ENCODE results near the gene SNN. TPM values are rescaled to one million over a fixed set of nuclear protein-coding genes. Genes with fewer than 3 reads are reported as not detected.

The SNN gene
- total and polyA plus RNA-seq, 2 donors = 21.6 to 29.2 TPM

DNA sequence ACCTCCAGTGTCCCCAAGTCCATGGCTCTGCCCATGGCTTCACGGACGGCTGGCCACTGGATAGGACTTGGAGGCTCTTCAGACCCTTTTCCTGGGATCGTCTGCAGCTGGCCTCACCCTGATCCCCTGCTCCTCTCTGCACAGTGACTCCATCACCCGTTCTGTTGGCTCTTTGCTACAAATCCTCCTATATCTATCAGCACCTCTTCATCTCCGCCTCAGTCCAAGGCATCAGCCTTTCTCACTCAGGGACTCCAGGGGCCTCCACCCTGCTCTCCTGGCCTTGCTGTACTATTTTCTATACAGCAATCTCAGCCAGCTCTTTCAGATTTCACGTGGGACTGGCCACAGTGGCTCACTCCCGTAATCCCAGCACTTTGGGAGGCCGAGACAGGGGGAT is 10.7 kb upstream of the SNN start:
- H3K27ac ChIP-seq (ENCODE audit: low read depth in 1 of 2, low read length in 1 of 2) = no peak overlapping the region
- H3K4me1 ChIP-seq (ENCODE audit: control insufficient read depth in 2 of 2, insufficient read depth in 2 of 2, low read length in 2 of 2) = peaks cover 7 to 30% of the 10 kb centered on the region in 2 donors
- H3K36me3 ChIP-seq (ENCODE audit: control insufficient read depth in 2 of 2, insufficient read depth in 2 of 2, low read length in 1 of 2) = no peaks in the 10 kb centered on the region
- H3K9me3 ChIP-seq (ENCODE audit: control insufficient read depth in 2 of 2, insufficient read depth in 1 of 2, low read length in 1 of 2) = no peaks in the 10 kb centered on the region
- WGBS = 97% methylated on average over 8 of the region's 8 CpGs
- H3K27me3 ChIP-seq (ENCODE audit: control insufficient read depth in 2 of 2, insufficient read depth in 1 of 2, low read length in 1 of 2) = no peaks in the 10 kb centered on the region
- H3K4me3 ChIP-seq (ENCODE audit: low read length in 2 of 2) = no peak overlapping the region
- DNase-seq (ENCODE audit: low read depth in 6 of 9, low spot score in 9 of 9) = no peak

DNA sequence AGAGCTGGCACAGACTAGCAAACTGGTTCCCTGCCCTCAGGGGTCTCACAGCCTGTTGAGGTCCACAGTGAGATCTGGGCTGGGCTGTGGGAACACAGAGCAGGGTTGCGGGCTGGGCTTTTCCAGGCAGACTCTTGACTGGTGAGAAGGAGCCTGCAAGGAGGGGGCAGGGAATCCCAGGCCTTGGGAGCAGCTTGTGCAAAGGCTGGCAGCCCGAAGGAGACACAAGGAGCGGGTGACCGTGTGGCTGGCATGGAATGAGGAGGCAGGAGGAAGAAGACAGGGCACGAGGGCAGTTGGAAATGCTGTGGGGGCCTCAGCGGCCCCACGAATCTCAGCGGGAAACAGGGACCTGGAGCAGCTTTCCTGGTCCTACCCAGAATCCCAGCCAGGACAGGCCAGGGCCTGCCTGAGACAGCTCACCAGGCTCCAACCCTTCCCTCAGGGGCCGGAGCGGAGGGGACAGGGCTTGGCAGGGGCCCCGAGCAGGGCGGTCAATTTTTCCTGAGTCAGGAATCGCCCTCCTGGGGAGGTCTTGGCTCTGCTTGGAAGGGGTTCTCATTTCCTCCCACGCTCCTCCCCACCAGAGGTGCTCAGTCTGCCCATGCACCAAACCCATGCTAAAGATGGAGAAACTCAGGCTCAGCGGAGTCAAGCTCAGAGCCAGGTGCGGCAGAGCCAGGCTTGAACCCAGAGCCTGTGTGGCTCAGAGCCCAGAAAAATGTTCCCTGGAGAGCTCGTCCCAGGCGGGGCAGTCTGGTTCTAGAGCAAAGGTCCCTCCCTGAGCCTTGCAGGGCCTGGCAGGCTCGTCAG is 9.2 kb upstream of the SNN start:
- H3K36me3 ChIP-seq (ENCODE audit: control insufficient read depth in 2 of 2, insufficient read depth in 2 of 2, low read length in 1 of 2) = no peaks in the 10 kb centered on the region
- DNase-seq (ENCODE audit: low read depth in 6 of 9, low spot score in 9 of 9) = no peak
- H3K27me3 ChIP-seq (ENCODE audit: control insufficient read depth in 2 of 2, insufficient read depth in 1 of 2, low read length in 1 of 2) = no peaks in the 10 kb centered on the region
- H3K4me3 ChIP-seq (ENCODE audit: low read length in 2 of 2) = no peak overlapping the region
- H3K9me3 ChIP-seq (ENCODE audit: control insufficient read depth in 2 of 2, insufficient read depth in 1 of 2, low read length in 1 of 2) = no peaks in the 10 kb centered on the region
- peak overlapping the region; percentile 10 to 60 for H3K27ac ChIP-seq (ENCODE audit: low read depth in 1 of 2, low read length in 1 of 2)
- peaks cover 13 to 39% of the 10 kb centered on the region in 2 donors for H3K4me1 ChIP-seq (ENCODE audit: control insufficient read depth in 2 of 2, insufficient read depth in 2 of 2, low read length in 2 of 2)
- WGBS = 94% methylated on average over 19 of the region's 19 CpGs

DNA sequence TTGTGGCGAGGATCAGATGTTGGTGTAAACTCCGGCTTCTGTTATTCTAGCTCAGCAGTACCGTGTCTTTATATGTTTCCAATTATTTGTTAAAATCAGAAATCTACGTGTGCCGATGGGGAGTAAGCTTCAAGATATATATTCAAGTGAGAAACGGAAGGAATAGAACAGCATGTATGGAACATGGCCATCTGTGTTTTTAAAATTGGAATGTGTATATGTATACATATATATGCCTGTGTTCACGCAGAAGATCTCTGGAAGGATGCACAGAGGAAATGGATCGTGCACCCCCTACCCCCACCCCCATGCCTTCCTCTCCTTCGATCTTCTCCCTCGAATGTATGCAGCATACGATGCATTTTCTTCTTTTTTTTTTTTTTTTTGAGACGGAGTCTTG is 7.7 kb upstream of the SNN start:
- Histone ChIP-seq H3K27ac (ENCODE audit: low read depth in 1 of 2, low read length in 1 of 2) (no peak overlapping the region), H3K4me3 (ENCODE audit: low read length in 2 of 2) (no peak overlapping the region), H3K36me3 (ENCODE audit: control insufficient read depth in 2 of 2, insufficient read depth in 2 of 2, low read length in 1 of 2) (no peaks in the 10 kb centered on the region), H3K4me1 (ENCODE audit: control insufficient read depth in 2 of 2, insufficient read depth in 2 of 2, low read length in 2 of 2) (peaks cover 20 to 46% of the 10 kb centered on the region in 2 donors), H3K9me3 (ENCODE audit: control insufficient read depth in 2 of 2, insufficient read depth in 1 of 2, low read length in 1 of 2) (no peaks in the 10 kb centered on the region), H3K27me3 (ENCODE audit: control insufficient read depth in 2 of 2, insufficient read depth in 1 of 2, low read length in 1 of 2) (no peaks in the 10 kb centered on the region)
- 64% methylated on average over 12 of the region's 12 CpGs for WGBS
- no peak for DNase-seq (ENCODE audit: low read depth in 6 of 9, low spot score in 9 of 9)

DNA sequence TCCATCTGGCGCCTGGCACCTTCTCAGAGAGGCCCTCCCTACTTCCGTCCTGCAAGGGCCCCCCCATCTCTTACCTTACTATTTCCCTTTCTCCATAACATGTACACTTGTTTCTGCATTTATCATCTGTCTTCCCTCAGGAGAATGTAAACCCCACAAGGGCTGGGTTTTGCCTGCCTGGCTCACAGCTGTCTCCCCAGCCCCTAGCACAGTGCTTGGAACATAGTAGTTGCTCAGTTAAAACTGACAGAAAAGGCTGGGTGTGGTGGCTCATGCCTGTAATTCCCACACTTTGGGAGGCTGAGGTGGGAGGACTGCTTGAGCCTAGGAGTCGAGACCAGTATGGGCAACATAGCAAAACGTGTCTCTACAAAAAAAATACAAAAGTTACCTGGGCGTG is 5.7 kb upstream of the SNN start:
- over 99% methylated on average over 5 of the region's 5 CpGs for WGBS
- no peaks in the 10 kb centered on the region for H3K9me3 ChIP-seq (ENCODE audit: control insufficient read depth in 2 of 2, insufficient read depth in 1 of 2, low read length in 1 of 2)
- no peak overlapping the region for H3K4me3 ChIP-seq (ENCODE audit: low read length in 2 of 2)
- no peaks in the 10 kb centered on the region for H3K27me3 ChIP-seq (ENCODE audit: control insufficient read depth in 2 of 2, insufficient read depth in 1 of 2, low read length in 1 of 2)
- DNase-seq (ENCODE audit: low read depth in 6 of 9, low spot score in 9 of 9) = no peak
- no peak overlapping the region for H3K27ac ChIP-seq (ENCODE audit: low read depth in 1 of 2, low read length in 1 of 2)
- peaks cover 37 to 66% of the 10 kb centered on the region in 2 donors for H3K4me1 ChIP-seq (ENCODE audit: control insufficient read depth in 2 of 2, insufficient read depth in 2 of 2, low read length in 2 of 2)
- no peaks in the 10 kb centered on the region for H3K36me3 ChIP-seq (ENCODE audit: control insufficient read depth in 2 of 2, insufficient read depth in 2 of 2, low read length in 1 of 2)

DNA sequence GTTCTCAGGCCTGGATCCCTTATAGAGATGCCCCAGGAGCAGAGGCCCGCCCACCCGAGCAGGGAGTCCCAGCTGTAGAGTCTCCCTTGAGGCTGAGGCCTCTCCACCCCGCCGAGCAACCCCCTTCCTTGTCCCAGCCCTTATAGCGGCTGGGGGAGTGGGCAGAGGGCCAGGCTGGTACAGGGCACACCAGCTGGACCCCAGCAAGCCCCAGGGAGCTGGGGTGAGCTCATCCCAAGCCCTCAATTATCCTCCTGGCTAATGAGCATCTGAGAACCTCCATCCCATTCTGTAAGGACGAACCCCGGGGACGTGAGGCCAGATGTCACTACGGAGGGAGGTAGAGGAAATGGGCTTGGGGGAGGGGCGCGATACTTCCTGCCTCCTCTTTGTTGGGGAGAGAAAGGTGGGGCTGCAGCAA is 3.2 kb upstream of the SNN start:
- Histone ChIP-seq H3K4me1 (ENCODE audit: control insufficient read depth in 2 of 2, insufficient read depth in 2 of 2, low read length in 2 of 2) (peaks cover 52 to 66% of the 10 kb centered on the region in 2 donors), H3K36me3 (ENCODE audit: control insufficient read depth in 2 of 2, insufficient read depth in 2 of 2, low read length in 1 of 2) (no peaks in the 10 kb centered on the region), H3K4me3 (ENCODE audit: low read length in 2 of 2) (peak overlapping the region; percentile 42), H3K9me3 (ENCODE audit: control insufficient read depth in 2 of 2, insufficient read depth in 1 of 2, low read length in 1 of 2) (no peaks in the 10 kb centered on the region), H3K27ac (ENCODE audit: low read depth in 1 of 2, low read length in 1 of 2) (peak overlapping the region; percentile 93 to 96), H3K27me3 (ENCODE audit: control insufficient read depth in 2 of 2, insufficient read depth in 1 of 2, low read length in 1 of 2) (no peaks in the 10 kb centered on the region)
- DNase-seq (ENCODE audit: low read depth in 6 of 9, low spot score in 9 of 9) = peak; percentile 73 to 95 (median 87)
- 15% methylated on average over 11 of the region's 11 CpGs for WGBS

DNA sequence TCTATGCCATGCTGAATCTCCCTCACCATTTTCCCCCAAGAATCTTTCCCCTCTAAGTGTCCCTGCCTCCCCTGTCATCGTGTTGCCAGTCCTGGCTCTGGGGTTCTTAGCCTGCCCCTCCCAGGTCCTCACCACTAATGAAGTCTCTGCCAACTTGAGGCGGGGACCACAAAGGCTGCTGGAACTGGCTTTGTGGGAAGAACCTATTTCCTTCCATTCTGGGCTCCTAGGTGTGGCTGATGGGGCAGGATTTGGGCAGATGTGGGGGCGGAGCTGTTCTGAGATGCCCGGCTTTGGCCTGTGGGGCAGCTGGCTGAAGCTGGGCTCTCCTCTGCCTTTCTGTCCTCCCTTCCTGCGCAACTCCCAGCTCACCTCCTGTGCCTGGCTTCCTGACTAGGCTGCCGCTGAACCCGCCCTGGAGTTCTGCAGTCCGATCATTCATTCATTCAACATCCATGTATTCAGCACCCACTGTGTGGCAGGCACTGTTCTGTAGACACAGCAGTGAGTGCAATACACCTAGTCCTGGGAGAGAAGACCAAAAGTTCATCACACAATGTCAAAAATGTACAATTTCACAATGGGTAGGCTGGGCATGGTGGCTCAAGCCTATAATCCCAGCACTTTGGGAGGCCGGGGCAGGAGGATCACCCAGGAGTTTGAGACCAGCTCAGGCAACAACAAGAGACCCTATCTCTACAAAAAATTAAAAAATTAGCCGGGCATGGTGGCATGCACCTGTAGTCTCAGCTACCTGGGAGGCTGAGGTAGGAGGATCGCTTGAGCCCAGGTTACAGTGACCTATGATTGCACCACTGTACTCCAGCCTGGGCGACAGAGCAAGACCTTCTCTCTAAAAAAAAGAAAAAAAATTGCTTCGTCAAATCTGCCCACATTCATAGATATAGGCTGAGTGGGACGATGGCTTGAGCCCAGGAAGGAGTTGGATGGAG is 1.9 kb upstream of the SNN start:
- no peak overlapping the region for H3K4me3 ChIP-seq (ENCODE audit: low read length in 2 of 2)
- peaks cover 63 to 75% of the 10 kb centered on the region in 2 donors for H3K4me1 ChIP-seq (ENCODE audit: control insufficient read depth in 2 of 2, insufficient read depth in 2 of 2, low read length in 2 of 2)
- H3K36me3 ChIP-seq (ENCODE audit: control insufficient read depth in 2 of 2, insufficient read depth in 2 of 2, low read length in 1 of 2) = peaks cover 0 to 3% of the 10 kb centered on the region in 2 donors
- H3K9me3 ChIP-seq (ENCODE audit: control insufficient read depth in 2 of 2, insufficient read depth in 1 of 2, low read length in 1 of 2) = peaks cover 0 to 7% of the 10 kb centered on the region in 2 donors
- peak overlapping the region; percentile 60 to 96 for H3K27ac ChIP-seq (ENCODE audit: low read depth in 1 of 2, low read length in 1 of 2)
- 75% methylated on average over 14 of the region's 14 CpGs for WGBS
- peak in 1 of 9 donors; percentile 25 for DNase-seq (ENCODE audit: low read depth in 6 of 9, low spot score in 9 of 9)
- H3K27me3 ChIP-seq (ENCODE audit: control insufficient read depth in 2 of 2, insufficient read depth in 1 of 2, low read length in 1 of 2) = no peaks in the 10 kb centered on the region

DNA sequence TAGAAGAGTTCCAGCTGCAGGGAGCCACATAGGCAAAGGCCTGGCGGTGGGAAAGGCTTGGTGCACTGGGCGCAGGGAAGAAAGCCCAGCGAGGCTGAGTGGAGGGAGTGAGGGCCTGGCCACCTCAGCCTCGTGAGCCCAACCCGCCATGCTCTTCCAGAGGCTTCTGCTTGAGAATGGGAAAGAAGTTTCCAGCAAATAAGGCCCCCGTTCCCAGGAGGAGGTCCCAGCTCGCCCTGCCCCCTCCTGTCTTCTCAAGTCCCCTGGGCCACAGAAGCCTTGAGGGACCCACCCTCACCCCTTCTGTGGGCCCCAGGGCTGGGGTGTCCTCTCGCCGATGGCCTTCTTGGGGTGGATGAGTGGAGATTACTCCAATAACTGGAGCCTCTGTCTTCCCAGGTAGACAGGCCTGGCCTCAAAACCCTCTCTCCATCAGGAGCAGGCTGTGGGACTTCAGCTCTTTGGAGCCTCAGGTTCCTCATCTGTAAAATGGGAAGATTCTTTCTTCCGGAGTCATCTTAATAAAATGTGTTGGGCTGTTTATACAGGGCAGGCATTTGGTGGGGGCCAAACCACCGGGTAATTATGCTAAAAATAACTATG is 933 bp upstream of the SNN start:
- peak overlapping the region; percentile 65 to 73 for H3K27ac ChIP-seq (ENCODE audit: low read depth in 1 of 2, low read length in 1 of 2)

DNA sequence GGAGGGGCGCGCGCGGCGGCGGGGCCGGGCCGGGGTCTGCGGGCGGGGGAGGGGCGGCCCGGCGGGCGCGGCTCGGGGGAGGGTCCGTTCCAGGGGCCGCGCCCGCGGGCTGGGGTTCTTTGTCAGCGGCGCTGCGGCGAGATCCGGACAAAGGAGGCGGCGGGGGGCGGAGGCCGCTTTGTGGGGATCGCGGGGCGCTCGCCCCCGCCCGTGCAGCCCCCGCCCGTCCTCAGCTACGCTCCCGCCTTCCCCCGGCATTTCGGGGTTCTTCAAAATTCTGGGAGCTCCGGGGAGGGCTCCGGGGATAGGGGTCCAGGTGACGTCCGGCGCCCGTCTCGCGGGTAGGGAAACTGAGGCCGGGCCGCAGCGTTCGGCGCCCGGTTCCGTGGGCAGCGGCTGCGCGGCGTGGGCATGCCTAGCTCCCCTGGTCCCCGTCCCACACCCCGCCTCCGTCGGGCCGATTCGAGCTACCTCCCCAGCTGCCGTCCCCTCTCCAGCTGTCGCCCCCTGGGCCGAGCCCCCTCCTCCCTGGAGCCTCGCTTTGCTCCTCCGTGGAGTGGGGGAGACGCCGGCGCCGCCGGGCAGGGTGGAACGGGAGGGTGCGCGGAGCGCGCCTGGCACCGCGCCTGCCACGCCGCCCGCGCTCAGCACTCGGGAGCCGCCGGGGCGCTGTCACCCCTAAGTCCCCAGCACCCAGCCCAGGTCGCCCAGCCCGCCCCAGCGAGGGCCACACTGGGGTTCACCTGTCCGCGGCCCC is 546 bp downstream of the SNN start:
- DNase-seq (ENCODE audit: low read depth in 6 of 9, low spot score in 9 of 9) = peak in 1 of 9 donors; percentile 39
- Histone ChIP-seq H3K27ac (ENCODE audit: low read depth in 1 of 2, low read length in 1 of 2) (peak overlapping the region in 1 of 2 donors; percentile 67), H3K9me3 (ENCODE audit: control insufficient read depth in 2 of 2, insufficient read depth in 1 of 2, low read length in 1 of 2) (peaks cover 0 to 7% of the 10 kb centered on the region in 2 donors), H3K4me3 (ENCODE audit: low read length in 2 of 2) (peak overlapping the region; percentile 63 to 89), H3K36me3 (ENCODE audit: control insufficient read depth in 2 of 2, insufficient read depth in 2 of 2, low read length in 1 of 2) (peaks cover 1 to 6% of the 10 kb centered on the region in 2 donors), H3K27me3 (ENCODE audit: control insufficient read depth in 2 of 2, insufficient read depth in 1 of 2, low read length in 1 of 2) (no peaks in the 10 kb centered on the region), H3K4me1 (ENCODE audit: control insufficient read depth in 2 of 2, insufficient read depth in 2 of 2, low read length in 2 of 2) (peaks cover 67 to 85% of the 10 kb centered on the region in 2 donors)
- 2% methylated on average over 97 of the region's 97 CpGs for WGBS

More for the DNA sequence above, 933 bp upstream of the SNN start:
- Histone ChIP-seq H3K27me3 (ENCODE audit: control insufficient read depth in 2 of 2, insufficient read depth in 1 of 2, low read length in 1 of 2) (no peaks in the 10 kb centered on the region), H3K36me3 (ENCODE audit: control insufficient read depth in 2 of 2, insufficient read depth in 2 of 2, low read length in 1 of 2) (peaks cover 0 to 3% of the 10 kb centered on the region in 2 donors), H3K4me3 (ENCODE audit: low read length in 2 of 2) (peak overlapping the region; percentile 55 to 89), H3K4me1 (ENCODE audit: control insufficient read depth in 2 of 2, insufficient read depth in 2 of 2, low read length in 2 of 2) (peaks cover 65 to 84% of the 10 kb centered on the region in 2 donors), H3K9me3 (ENCODE audit: control insufficient read depth in 2 of 2, insufficient read depth in 1 of 2, low read length in 1 of 2) (peaks cover 0 to 7% of the 10 kb centered on the region in 2 donors)
- 92% methylated on average over 11 of the region's 11 CpGs for WGBS
- no peak for DNase-seq (ENCODE audit: low read depth in 6 of 9, low spot score in 9 of 9)
